LHCN-M2 (cell line): Measurements from ENCODE around the gene VPREB1. TPM values are rescaled to one million over a fixed set of nuclear protein-coding genes. Genes with fewer than 3 reads are reported as not detected.
"Not testable (repeated sequence)": the region's sequence is repeated elsewhere in the genome, so short reads cannot be mapped to it uniquely, and the experiment has no call there.

Source experiments
- DNase-seq: peaks from one replicate; pipeline ENCODE4 v3.0.0-alpha.2; 2012; ENCODE audit warnings: low read depth
- polyA plus RNA-seq: library from polyadenylated mRNA; unstranded; fragments of >200 nt; gene quantifications from one replicate; pipeline ENCODE4 v1.2.1, GENCODE V29; 2012; ENCODE audit warnings: missing spikeins
- total RNA-seq: library from RNA; depleted of rRNA; stranded (reverse); fragments of >200 nt; gene quantifications from 2 replicates; pipeline ENCODE4 v1.2.3, GENCODE V29; 2014; rRNA removed

VPREB1 gene, protein sequence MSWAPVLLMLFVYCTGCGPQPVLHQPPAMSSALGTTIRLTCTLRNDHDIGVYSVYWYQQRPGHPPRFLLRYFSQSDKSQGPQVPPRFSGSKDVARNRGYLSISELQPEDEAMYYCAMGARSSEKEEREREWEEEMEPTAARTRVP
- total RNA-seq: not detected in 2 replicates
- polyA plus RNA-seq: not detected

DNA sequence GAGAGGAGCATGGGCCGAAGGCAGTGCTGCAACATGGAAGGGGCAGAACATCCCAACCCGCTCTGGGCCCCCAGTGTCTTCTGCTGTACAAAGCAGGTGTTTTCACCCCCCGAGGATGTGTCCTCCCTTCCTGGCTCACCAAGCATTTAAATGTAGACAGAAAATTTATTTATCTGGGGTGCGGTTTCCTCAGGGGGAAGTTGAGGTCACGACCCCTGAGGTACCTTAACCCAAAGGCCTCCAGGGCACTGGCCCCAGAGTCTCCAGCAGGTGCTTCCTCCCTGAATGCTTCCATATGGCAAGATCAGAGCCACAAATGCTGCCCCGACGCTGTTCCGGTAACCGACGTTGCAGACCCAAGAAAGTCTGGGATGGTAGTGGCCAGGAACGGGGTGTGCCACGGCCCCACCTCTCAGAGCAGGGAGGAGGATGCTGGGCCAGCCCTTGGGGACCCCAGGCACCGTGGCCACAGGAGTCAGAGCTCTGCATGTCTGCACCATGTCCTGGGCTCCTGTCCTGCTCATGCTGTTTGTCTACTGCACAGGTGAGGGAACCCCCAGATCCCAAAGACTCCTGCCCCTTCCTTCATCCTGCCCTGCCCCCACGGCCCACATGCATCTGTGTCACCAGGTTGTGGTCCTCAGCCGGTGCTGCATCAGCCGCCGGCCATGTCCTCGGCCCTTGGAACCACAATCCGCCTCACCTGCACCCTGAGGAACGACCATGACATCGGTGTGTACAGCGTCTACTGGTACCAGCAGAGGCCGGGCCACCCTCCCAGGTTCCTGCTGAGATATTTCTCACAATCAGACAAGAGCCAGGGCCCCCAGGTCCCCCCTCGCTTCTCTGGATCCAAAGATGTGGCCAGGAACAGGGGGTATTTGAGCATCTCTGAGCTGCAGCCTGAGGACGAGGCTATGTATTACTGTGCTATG is at the start of gene VPREB1:
Gene VPREB1, plus strand, starts transcription at position 471 of the 935 bp plus-strand sequence. Its CDS starts 28 bp downstream, at position 499.
- no peak for DNase-seq

- DNase-seq: no peak
These were observed 49.7 kb upstream of the VPREB1 start for GRCh38 chr22:22194931-22195264.

DNA sequence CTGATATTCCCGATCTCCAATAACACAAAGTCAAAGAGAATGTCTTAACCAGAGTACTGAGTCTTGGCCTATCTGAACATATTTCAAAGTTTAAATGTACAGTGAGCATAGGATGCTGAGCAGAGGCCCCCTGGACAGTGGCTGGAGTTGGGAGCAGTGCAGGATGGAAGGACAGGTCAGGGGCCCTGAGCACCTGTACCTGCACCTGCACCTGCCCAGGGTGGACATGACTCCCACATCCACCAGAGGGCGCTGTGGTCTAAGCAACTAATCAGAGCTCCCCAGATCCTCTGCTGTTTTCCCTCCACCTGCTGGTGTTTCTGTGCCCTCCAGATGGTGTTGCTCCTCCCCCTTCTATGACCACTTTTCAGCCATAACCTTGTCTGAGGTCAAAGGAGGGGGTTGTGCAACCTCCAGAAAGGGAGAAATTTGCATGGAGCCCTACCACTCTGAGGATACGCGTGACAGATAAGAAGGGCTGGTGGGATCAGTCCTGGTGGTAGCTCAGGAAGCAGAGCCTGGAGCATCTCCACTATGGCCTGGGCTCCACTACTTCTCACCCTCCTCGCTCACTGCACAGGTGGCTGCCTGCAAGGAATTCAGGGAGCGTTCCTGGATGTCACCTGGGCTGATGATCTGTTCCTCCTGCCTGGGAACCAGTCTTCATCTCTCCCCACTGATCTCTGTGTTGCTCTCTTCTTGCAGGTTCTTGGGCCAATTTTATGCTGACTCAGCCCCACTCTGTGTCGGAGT is 49.1 kb upstream of the VPREB1 start:
- peak; percentile 49 for DNase-seq

DNA sequence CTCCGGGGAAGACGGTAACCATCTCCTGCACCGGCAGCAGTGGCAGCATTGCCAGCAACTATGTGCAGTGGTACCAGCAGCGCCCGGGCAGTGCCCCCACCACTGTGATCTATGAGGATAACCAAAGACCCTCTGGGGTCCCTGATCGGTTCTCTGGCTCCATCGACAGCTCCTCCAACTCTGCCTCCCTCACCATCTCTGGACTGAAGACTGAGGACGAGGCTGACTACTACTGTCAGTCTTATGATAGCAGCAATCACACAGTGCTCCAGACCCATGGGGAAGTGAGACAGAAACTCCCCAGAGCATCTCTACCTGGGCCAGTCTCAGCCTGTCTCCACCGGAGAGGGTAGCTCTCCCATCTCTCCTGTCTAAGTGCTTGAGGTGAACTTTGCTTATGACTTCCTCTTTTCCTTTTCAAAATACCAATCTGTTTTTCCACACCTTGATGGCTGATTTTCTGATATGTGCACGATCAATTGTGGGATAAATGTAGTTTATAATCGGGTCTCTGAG is 48.5 kb upstream of the VPREB1 start:
- no peak for DNase-seq

- no peak for DNase-seq
These were observed 47.6 kb upstream of the VPREB1 start for GRCh38 chr22:22196833-22197477.

DNA sequence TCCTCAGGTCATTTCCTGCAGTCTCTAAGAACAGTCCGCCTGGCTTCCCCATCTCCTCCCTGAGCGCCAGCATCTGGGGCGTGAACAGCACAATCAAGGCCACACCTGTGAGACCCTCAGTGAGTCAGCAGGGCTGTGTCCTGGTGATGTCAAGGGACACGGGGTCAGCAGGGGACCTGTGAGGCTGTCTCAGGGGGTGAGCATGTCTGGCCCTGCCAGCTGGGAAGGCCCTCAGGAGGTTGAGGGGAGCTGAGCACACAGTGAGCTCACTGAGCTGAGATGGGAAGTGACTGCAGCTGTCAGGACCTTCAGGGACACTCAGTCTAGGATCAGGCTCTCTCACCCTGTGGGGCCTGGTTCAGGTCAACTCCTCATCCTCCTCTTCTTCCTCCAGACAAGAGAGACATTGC is 46.6 kb upstream of the VPREB1 start:
- no peak for DNase-seq

GRCh38 chr22:22198751-22199150 is 45.8 kb upstream of the VPREB1 start:
- DNase-seq: no peak

DNA sequence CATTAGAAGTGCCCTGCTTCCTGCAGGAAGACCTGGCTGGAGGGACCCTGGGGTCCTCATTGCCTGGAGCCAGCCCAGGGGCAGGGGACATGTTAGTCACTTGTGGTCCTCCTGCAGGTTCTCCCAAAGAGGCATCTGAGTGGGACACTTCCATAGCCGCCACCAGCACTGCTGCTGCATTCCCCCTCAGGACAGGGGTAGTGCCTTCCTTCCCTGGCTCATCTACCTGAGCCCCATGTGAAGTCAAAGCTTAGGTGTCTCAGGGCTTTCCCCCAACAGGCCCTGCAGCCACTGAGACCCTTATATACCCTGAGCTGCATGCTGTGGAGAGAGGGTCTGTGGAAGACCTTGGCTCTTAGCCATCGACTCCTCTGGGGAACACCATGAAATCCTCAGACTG is 45.0 kb upstream of the VPREB1 start:
- DNase-seq: no peak

DNA sequence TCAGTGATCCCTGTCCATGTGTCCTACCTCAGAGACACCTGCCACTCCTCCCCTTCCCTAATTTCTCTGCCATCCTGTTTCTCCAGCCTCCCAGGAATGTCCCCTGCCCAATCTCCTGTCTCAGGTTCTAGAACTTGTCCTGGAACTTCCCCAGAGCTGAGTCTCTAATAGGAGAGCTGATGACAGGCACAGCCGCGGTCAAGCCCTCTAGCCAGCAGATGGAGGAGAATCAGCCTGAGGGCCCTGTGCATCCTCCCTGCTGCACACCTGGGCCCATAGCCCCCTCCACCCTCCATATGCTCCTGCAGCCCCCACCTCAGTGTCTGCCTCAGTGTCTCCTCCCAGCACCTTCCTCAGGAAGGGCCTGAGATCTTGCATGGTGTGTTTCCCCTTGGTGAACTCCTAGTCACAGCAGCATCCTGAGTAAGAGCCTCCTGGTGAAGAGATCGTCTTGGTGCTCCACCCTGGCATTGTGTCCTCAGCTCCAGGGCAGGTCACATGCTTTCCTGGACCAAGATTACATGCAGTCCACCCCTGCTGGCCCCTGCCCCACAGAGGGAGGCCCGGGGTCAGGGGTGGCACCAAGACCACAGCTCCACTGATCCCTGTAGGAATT is 43.9 kb upstream of the VPREB1 start:
- no peak for DNase-seq

GRCh38 chr22:22201185-22201929 is 43.2 kb upstream of the VPREB1 start:
- peak; percentile 41 for DNase-seq

DNA sequence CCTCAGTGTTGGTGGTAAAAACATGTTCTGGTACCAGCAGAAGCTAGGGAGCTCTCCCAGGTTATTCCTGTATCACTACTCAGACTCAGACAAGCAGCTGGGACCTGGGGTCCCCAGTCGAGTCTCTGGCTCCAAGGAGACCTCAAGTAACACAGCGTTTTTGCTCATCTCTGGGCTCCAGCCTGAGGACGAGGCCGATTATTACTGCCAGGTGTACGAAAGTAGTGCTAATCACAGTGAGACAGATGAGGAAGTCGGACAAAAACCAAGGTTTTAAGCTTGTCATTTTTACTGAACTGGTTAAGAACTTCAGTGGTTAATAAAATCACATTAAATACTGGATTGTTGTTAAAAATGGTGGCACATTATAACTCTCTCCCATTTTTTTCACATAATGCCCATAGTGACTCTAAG is 42.6 kb upstream of the VPREB1 start:
- DNase-seq: no peak

DNA sequence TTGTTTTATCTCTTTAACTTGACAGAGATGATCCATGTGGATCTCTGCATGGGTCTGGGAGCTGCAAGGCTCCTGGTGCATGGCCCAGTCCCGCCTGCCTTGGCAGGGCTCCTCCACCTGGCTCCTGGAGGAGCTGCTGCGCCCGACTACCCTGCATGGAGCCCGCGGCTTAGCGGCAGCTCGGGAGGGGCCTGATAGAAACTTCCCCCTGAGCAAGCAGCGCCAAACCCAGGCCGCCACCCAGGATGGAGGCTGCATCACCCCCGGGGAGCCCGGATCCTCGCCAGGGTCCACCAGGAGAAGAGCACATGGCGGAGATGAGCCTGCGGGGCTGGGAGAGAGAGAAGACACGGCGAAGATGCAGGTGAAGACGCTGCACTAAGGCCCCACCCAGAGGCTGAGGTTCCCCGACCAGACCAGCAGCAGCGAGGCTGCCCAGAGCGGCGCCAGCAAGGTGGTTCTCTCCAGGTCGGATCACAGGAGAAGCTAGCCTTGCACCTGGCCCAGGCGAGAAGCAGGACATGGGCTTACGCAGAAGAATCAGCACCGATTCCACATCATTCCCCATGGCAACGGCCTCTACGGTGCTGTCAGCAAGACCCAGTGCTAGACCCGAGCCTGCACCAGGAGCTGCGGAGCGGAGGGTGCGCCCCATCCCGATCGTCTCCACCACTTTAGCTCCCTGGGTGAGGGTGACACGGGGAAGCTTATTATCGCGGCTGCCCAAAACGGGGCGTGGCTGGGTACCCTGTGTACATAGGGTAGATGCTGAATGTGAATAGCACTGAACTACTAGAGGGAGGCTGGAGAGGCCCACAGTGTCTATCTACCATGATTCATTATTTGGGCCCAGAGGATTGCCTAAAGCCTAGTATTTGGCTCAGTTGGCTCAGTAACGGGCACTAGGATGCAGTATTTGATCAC is 41.3 kb upstream of the VPREB1 start:
- DNase-seq: no peak

GRCh38 chr22:22207845-22208564 is 36.6 kb upstream of the VPREB1 start:
- peak; percentile 60 for DNase-seq

DNA sequence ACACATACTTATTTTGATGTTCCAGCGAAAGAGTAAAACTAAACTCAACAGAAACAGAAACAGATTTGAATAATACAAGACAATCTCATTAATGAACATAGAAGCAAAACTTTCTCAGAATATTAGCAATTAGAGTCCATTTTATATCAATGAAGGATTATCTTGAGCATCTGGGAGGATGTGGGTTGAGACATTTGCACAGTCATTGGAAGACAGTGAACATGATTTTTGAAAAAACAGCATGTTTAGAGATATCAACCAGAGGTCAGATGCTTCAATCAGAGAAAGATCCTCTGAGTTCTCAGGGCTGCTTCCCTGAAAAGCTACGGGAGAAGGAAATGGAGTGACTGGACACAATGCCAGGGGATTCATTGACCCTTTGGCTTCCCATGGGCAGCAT is 35.9 kb upstream of the VPREB1 start:
- DNase-seq: no peak

GRCh38 chr22:22209080-22209640 is 35.4 kb upstream of the VPREB1 start:
- DNase-seq: not testable (repeated sequence)

DNA sequence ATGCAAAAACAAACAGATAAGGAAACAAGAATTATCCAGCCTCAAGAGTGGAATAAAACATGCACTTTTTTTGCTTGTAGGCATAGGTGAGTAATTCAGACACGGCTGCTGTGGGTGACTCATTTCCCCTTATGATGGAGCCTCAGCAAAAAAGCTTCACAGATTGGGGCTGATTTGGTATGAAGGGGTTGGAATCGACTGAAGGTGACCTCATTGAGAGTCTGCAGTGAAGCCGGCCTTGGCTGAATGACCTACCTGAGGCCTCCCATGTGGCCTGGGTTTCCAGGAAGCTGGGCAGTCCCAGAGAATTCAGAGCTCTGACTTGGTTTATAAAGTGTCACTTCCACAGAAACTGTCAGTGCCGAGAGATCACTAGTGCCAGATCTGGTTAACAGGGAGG is 34.2 kb upstream of the VPREB1 start:
- DNase-seq: peak; percentile 70

- DNase-seq: no peak
These were observed 33.4 kb upstream of the VPREB1 start for GRCh38 chr22:22210889-22211833.
